NCI-H2029 (cell line): ENCODE data around the gene PTTG1IP.

Experiments used
- DNase-seq: peaks from one replicate; lab custom pipeline; 2025; lab: John Stamatoyannopoulos, UW

PTTG1IP gene

DNA sequence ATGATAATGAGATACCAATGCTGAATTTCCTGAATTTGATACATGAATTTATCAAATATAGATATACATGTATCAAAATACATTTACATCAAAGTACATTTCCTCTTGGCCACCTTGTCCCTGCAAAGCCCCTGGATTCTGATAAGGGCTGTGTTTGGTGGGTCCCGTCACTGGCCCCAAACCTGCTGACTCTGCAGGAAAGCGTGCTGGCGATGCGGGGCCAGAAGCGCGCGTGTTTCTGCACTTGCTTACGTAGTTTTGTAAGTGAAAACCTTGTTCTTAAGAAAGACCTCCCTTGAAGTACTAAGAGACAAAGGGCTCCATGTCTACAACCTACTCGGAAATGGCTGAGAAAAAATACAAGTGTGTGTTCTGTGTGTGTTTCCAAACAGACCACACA is 36.2 kb upstream of the PTTG1IP start:
- no peak for DNase-seq

GRCh38 chr21:44908908-44909307 is 35.4 kb upstream of the PTTG1IP start:
- DNase-seq, result no peak

- DNase-seq, result no peak
Measured at GRCh38 chr21:44907966-44908895, 34.7 kb upstream of the PTTG1IP start.

GRCh38 chr21:44907225-44907965 is 33.9 kb upstream of the PTTG1IP start:
- no peak for DNase-seq

DNA sequence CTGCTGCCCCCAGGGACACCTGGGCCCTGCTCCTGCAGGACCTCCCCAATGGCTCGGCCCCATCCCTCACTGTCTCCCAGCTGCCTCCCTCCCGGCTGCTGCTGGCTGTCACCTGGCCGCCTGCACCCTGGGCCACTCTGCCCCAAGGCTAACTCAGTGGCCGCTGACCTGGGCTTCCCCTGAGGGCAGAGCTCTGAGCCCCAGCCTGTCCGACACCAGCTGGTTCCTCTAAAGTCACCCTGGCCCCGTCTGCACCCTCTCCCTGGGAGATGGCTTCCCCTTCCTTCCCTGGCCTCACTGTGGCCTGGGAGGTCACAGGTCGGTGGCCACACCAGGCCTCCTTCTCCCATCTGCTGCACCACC is 32.2 kb upstream of the PTTG1IP start:
- DNase-seq, result no peak

GRCh38 chr21:44905016-44905727 is 31.7 kb upstream of the PTTG1IP start:
- no peak for DNase-seq

GRCh38 chr21:44904141-44904923 is 30.8 kb upstream of the PTTG1IP start:
- DNase-seq, result no peak

GRCh38 chr21:44903689-44904088 is 30.2 kb upstream of the PTTG1IP start:
- no peak for DNase-seq

- no peak for DNase-seq
Measured at GRCh38 chr21:44903050-44903685, 29.7 kb upstream of the PTTG1IP start.

- no peak for DNase-seq
Measured at GRCh38 chr21:44902268-44903049, 29.0 kb upstream of the PTTG1IP start.

DNA sequence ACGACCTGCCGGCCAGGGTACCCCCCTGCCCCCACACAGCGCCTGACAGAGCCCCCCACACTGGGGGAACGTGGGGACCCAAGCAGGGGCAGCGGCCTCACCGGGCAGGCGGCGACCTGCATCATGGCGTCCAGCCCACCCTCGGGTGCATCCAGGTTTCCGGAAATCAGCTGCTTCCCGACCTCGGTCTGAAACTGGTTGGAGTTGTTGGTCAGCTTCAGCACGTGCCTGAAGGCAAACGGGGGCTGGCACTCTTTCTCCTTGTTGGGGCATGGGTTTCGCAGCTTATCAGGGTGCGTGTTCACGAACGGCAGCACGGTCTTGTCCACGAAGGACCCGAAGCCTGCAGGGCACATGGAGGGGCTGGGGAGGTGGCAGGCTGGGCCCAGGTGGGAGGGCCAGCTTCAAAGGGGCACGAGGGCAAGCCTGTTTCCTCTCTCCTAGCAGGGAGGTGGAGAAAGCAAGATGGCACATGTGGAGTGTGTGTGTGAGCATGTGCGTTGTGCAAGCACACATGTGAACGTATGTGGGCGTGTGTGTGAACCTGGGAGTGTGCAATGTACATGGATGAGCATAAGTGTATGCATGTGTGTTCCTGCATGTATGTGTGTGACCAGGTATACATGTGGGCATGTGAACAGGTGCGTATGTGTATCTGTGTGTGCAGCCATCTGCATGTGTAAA is 28.0 kb upstream of the PTTG1IP start:
- DNase-seq, result no peak

DNA sequence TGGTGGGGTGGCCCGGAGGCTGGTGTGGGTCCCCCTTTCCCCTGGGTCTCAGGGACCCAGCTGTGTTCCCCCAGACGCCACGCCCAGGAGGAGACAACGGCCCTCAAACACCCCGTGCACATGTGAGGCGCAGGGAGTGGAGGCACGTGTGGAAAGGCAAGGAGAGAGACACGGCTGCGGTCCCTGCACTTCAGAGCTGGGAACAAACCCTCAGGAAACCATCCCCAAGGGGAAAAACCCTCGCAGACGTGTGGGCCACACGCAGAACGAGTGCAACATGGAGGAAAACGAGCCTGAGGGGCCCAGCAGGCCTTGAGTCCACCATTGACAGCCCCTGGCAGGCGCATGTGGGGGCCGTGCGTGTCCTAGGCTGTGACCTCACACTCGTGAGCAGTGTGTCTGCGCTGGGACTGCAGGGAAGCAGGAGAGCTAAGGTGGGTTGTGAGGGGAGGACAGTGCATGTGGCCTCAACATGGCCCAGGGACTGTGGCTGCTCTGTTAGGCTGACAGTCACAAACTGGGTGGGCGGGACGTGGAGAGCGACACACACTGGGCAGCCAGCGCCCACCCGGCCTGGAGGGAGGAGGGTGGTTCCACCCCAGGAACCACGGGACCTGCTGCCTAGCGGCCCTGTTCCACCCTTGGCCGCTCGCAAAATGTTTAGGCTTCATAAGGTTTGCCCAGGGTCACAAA is 27.2 kb upstream of the PTTG1IP start:
- no peak for DNase-seq

GRCh38 chr21:44899768-44900558 is 26.5 kb upstream of the PTTG1IP start:
- no peak for DNase-seq

DNA sequence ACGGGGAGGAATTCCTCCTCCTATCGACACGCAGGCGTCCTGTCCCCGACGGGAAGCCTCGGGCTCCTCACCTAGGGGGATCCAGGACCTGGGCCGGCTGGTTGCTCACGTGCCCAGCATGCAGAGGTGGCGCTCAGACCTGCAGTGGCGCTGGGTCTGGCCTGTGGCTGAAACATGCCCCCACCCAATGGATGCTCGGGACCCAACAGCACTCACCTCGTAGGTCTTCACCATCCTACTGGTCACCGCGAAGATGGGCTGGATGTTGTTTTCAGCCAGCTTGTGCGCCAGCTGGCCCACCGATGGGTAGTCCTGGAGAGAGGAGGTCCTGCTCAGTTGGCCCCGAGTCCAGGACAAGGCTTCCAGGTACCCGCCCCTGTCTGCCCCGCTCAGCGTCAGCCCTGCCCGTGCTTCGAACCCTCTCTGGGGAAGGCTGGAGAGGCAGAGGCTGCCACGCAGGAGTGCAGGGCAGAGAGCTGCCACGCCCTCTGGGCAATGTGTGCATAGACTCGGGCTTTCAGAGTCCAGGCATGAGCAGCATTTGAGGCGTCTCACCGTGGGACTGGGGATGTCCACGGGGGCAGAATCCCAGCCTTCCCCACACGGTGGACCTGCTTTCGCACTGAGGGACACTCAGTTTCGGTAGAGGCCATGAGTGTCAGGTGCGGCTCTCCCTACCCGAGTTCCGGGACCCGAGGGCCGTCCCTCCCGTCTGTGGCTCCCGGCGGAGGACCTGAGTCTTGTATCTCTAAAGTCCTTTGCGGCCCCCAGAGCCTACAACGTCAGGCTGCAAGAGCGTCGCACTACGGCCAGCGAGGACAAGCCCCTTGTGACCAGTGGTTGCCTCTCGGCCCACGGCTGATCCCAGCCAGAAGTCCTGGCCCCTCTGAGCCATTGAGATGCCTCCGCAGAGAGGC is 25.6 kb upstream of the PTTG1IP start:
- DNase-seq, result no peak

- no peak for DNase-seq
Measured at GRCh38 chr21:44898011-44898488, 24.6 kb upstream of the PTTG1IP start.

DNA sequence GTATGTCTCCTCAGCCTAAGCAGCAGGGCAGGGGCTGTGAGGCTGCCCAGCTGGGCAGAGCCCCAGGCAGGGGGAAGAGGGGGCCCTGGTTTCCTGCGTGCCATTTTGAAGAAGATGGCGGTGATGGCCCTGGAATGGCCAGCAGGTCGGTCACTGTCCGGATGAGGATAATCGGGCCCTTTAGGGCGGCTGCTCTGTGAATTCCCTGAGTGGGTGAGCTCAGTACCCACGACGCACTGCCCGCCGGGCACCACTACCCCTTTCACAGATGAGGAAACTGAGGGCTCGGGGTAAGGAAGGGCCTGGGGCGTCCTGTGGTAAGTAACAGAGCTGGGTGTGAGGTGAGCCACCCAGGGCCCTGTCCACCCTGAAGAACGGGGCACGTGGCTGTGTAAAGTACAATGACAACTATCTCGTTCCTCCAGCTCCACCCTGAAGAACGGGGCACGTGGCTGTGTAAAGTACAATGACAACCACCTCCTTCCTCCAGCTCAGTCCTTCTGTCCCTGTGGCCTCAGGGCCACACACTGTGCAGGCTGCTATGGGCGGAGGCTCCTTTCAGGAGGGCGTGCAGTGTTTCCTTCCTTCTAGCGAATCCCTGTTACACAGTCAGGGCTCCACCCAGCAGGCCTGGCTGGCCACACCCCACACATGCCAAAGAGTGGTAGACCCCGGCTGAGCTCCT is 24.0 kb upstream of the PTTG1IP start:
- no peak for DNase-seq
